Measurements from ENCODE around the gene ABCC1. TPM values are rescaled to one million over a fixed set of nuclear protein-coding genes. Genes with fewer than 3 reads are reported as not detected.

ABCC1 gene
- total and polyA plus RNA-seq, 2 of the 8 experiments (the other 6 are each of a cell fraction or from before 2014, with no cell fraction given), result 42.6 to 66.8 TPM

GRCh38 chr16:15973421-15973820 lies 24.0 kb downstream of the ABCC1 start:
- no peak overlapping the region for H4K5ac ChIP-seq (ENCODE audit: insufficient read length, low read depth, low read length)
- no peak overlapping the region for H3K4me2 ChIP-seq (ENCODE audit: insufficient read depth in 1 of 2, low read depth in 2 of 2, low read length in 2 of 2)
- peaks cover 34 to 82% of the 10 kb centered on the region in 2 experiments for H3K79me2 ChIP-seq (ENCODE audit: control insufficient read depth in 1 of 2, insufficient read depth in 2 of 2, low read length in 2 of 2)
- no peak overlapping the region for H2BK12ac ChIP-seq (ENCODE audit: low read depth, low read length)
- H2AFZ ChIP-seq (ENCODE audit: low read length), result no peak overlapping the region
- H2AK5ac ChIP-seq (ENCODE audit: low read depth, low read length), result no peak overlapping the region; the same call in 1 of the 2 replicates
- no peak overlapping the region for H3K4me3 ChIP-seq (ENCODE audit: extremely low read depth in 1 of 4, insufficient read depth in 2 of 4, low read depth in 3 of 4, low read length in 4 of 4)
- H3K27ac ChIP-seq (ENCODE audit: low read depth, low read length), result no peak overlapping the region
- no peak overlapping the region for H3K23ac ChIP-seq (ENCODE audit: insufficient read length)
- peaks cover 6 to 20% (median 13%) of the 10 kb centered on the region in 4 experiments for H3K4me1 ChIP-seq (replicated peaks in 1 of 4; ENCODE audit: control insufficient read depth in 3 of 4, insufficient read depth in 4 of 4, low read length in 3 of 4)
- 92% methylated on average over 5 of the region's 5 CpGs; no CpG with 5 or more reads in 1 of the 2 experiments for WGBS, 2 experiments (ENCODE audit: extremely low coverage in 1 of 2, insufficient coverage in 1 of 2, insufficient read length in 1 of 2, insufficient replicate concordance in 2 of 2, low coverage in 1 of 2, low lambda C conversion rate in 2 of 2, missing lambda C conversion rate in 1 of 2)
- no peak overlapping the region for H4K8ac ChIP-seq (ENCODE audit: extremely low read depth, insufficient read depth, low read length)
- H4K91ac ChIP-seq (replicated peaks; ENCODE audit: insufficient read length, low read length), result no peak overlapping the region
- no peak overlapping the region for H3K4ac ChIP-seq (replicated peaks; ENCODE audit: insufficient read length, low read depth, low read length)
- H2BK15ac ChIP-seq (ENCODE audit: low read length), result no peak overlapping the region
- no peak overlapping the region for H3K14ac ChIP-seq (ENCODE audit: insufficient read length)
- H3K56ac ChIP-seq (replicated peaks; ENCODE audit: insufficient read length, low read depth, low read length), result no peak overlapping the region
- peaks cover 29% of the 10 kb centered on the region for H3K79me1 ChIP-seq (ENCODE audit: low read depth, low read length)
- CTCF ChIA-PET (ENCODE audit: partially characterized antibody), result interaction anchor here (1.2 kb wide), 1 partner anchor 15 kb away, joined by 3 read pairs; no protein-coding TSS in a partner anchor
- peaks cover 3 to 21% (median 10%) of the 10 kb centered on the region in 4 experiments; a peak in 6 of 8 replicates for H3K36me3 ChIP-seq (ENCODE audit: control insufficient read depth in 2 of 4, insufficient read depth in 4 of 4, low read length in 3 of 4)
- H3K9ac ChIP-seq (replicated peaks in 1 of 4; ENCODE audit: extremely low read depth in 1 of 4, low read depth in 3 of 4, low read length in 3 of 4), result no peak overlapping the region
- H3K23me2 ChIP-seq (ENCODE audit: low read depth, low read length), result peaks cover 5% of the 10 kb centered on the region
- H2BK5ac ChIP-seq (ENCODE audit: low read depth, low read length), result no peak overlapping the region
- FAIRE-seq, result no peak
- no peaks in the 10 kb centered on the region for H3K27me3 ChIP-seq (replicated peaks in 1 of 4; ENCODE audit: control insufficient read depth in 3 of 4, extremely low read depth in 1 of 4, insufficient read depth in 3 of 4, low read length in 3 of 4)
- POLR2A ChIA-PET (ENCODE audit: partially characterized antibody), result interaction anchor here (0.8 to 1.5 kb wide), 2 partner anchors 10 kb away, joined by 3 to 5 read pairs; no protein-coding TSS in a partner anchor
- no peak overlapping the region for H2BK20ac ChIP-seq (ENCODE audit: low read length)
- H3K9me3 ChIP-seq (ENCODE audit: insufficient read depth in 2 of 2, low read depth in 1 of 2, low read length in 1 of 2), result peaks cover 8 to 9% of the 10 kb centered on the region in 2 experiments; a peak in 3 of 4 replicates
- no peak for DNase-seq (ENCODE audit: low read depth in 1 of 2, low spot score in 2 of 2)
- H3K18ac ChIP-seq (ENCODE audit: extremely low read depth, low read length), result no peak overlapping the region
- no peak overlapping the region for H2BK120ac ChIP-seq (replicated peaks; ENCODE audit: low read depth, low read length)
- peaks cover 0 to 14% of the 10 kb centered on the region in 2 experiments for H4K20me1 ChIP-seq (replicated peaks in 1 of 2; ENCODE audit: control insufficient read depth in 1 of 2, insufficient read depth in 2 of 2, low read length in 2 of 2)
- TF ChIP-seq TAF1 (IDR thresholded peaks at IDR 0.05; ENCODE audit: low read depth, low read length) (no peak), NANOG (IDR thresholded peaks at IDR 0.05; ENCODE audit: insufficient read depth, low read depth, low read length, poor library complexity, severe bottlenecking) (no peak), NRF1 (IDR thresholded peaks at IDR 0.05; ENCODE audit: low read depth, low read length) (no peak), KDM5A (IDR thresholded peaks at IDR 0.05; ENCODE audit: low read length) (no peak), RFX5 (IDR thresholded peaks at IDR 0.05; ENCODE audit: borderline replicate concordance, low read depth, low read length) (no peak), MAFK (IDR thresholded peaks at IDR 0.05; ENCODE audit: low read depth, low read length) (no peak), EGR1 (IDR thresholded peaks at IDR 0.05; ENCODE audit: borderline replicate concordance, low read depth, low read length) (no peak), JUN (IDR thresholded peaks at IDR 0.05; ENCODE audit: low read depth, low read length) (no peak), HDAC6 (IDR thresholded peaks at IDR 0.05; ENCODE audit: low read depth, low read length) (no peak), SRF (IDR thresholded peaks at IDR 0.05; ENCODE audit: low read depth, low read length) (no peak), SP2 (IDR thresholded peaks at IDR 0.05; ENCODE audit: low read length) (no peak), USF2 (IDR thresholded peaks at IDR 0.05; ENCODE audit: low read length) (no peak), RAD21 (IDR thresholded peaks at IDR 0.05 in 1 of 2, conservative IDR thresholded peaks at IDR 0.05 in 1 of 2; ENCODE audit: low read depth in 2 of 2, low read length in 2 of 2) (no peak)
